PC-3 (cell line): ENCODE results near the gene LIX1L. TPM values are rescaled to one million over a fixed set of nuclear protein-coding genes. Genes with fewer than 3 reads are reported as not detected.

Experiments
- ATAC-seq: fragments of 200-7000 bp; cut with Tn5 transposase; 2 replicates; pipeline ENCODE4 v1.9.1; 2020; ENCODE audit warnings: mild to moderate bottlenecking, moderate library complexity
- BruUV-seq: library from RNA; stranded (reverse); fragments of 400-500 nt; replicated peaks from 2 replicates; lab custom pipeline; 2021; lab: Mats Ljungman, UMichigan
- CTCF ChIA-PET: fragments of 300-600 bp; sonication (Branson Sonifier 250); formaldehyde crosslinking; loops from one replicate; lab custom pipeline; 2022; ENCODE audit warnings: antibody characterized with exemption; lab: Charles Lee
- POLR2A ChIA-PET: fragments of 300-600 bp; sonication (Branson Sonifier 250); formaldehyde crosslinking; loops from one replicate; lab custom pipeline; 2022; ENCODE audit warnings: antibody characterized with exemption; ENCODE audit not compliant: unreplicated experiment; lab: Charles Lee
- DNase-seq: peaks from one replicate; pipeline ENCODE4 v3.0.0-alpha.2; 2015
- H2AFZ ChIP-seq: fragments of 300-600 bp; sonication (generic); 2 replicates; pipeline ENCODE4 v1.6.0; 2016; ENCODE audit warnings: antibody characterized with exemption, low read length
- H3F3A ChIP-seq: fragments of 300-600 bp; sonication (generic); one replicate; pipeline ENCODE4 v1.6.0; 2017; ENCODE audit warnings: antibody characterized with exemption, low read length, control low read depth, mild to moderate bottlenecking; ENCODE audit not compliant: unreplicated experiment
- H3K27ac ChIP-seq: fragments of 300-600 bp; sonication (generic); 2 replicates; pipeline ENCODE4 v1.5.1; 2016; ENCODE audit warnings: mild to moderate bottlenecking, low read length
- H3K27me3 ChIP-seq: fragments of 300-600 bp; sonication (generic); 2 replicates; pipeline ENCODE4 v1.6.1; 2016; ENCODE audit warnings: low read length, mixed read lengths
- H3K36me3 ChIP-seq: fragments of 300-600 bp; sonication (generic); 2 replicates; pipeline ENCODE4 v1.6.1; 2016; ENCODE audit warnings: low read depth, mixed run types, low read length, mixed read lengths
- H3K4me1 ChIP-seq: fragments of 300-600 bp; sonication (generic); 2 replicates; pipeline ENCODE4 v1.5.1; 2016; ENCODE audit warnings: low read length; ENCODE audit not compliant: insufficient read depth
- H3K4me2 ChIP-seq: fragments of 300-600 bp; sonication (generic); 2 replicates; pipeline ENCODE4 v1.6.0; 2016; ENCODE audit warnings: low read length
- H3K4me3 ChIP-seq: fragments of 300-600 bp; sonication (generic); 2 replicates; pipeline ENCODE4 v1.5.1; 2016; ENCODE audit warnings: mild to moderate bottlenecking, low read length, mixed read lengths
- H3K79me2 ChIP-seq: fragments of 300-600 bp; sonication (generic); 2 replicates; pipeline ENCODE4 v1.6.1; 2017; ENCODE audit warnings: low read length, mixed read lengths
- H3K9ac ChIP-seq: fragments of 300-600 bp; sonication (generic); 2 replicates; pipeline ENCODE4 v1.6.0; 2016; ENCODE audit warnings: mild to moderate bottlenecking, low read length
- H3K9me2 ChIP-seq: fragments of 300-600 bp; sonication (generic); replicated peaks from 2 replicates; pipeline ENCODE4 v1.6.1; 2016; ENCODE audit warnings: mixed run types, low read length, mixed read lengths
- H3K9me3 ChIP-seq: fragments of 300-600 bp; sonication (generic); 2 replicates; pipeline ENCODE4 v1.6.1; 2016; ENCODE audit warnings: low read length, mixed read lengths
- H4K20me1 ChIP-seq: fragments of 300-600 bp; sonication (generic); 2 replicates; pipeline ENCODE4 v1.6.1; 2016; ENCODE audit warnings: low read length, mixed read lengths
- CTCF ChIP-seq: fragments of 300-600 bp; sonication (generic); conservative IDR thresholded peaks from 2 replicates; pipeline ENCODE4 v1.5.1; 2017; ENCODE audit warnings: antibody characterized with exemption, low read depth, mild to moderate bottlenecking, low read length
- EZH2 ChIP-seq: fragments of 300-600 bp; sonication (generic); IDR thresholded peaks from one replicate; pipeline ENCODE4 v1.6.1; 2017; ENCODE audit warnings: antibody characterized with exemption, mild to moderate bottlenecking, low read length; ENCODE audit not compliant: unreplicated experiment
- EZH2phosphoT487 ChIP-seq: fragments of 300-600 bp; sonication (generic); IDR thresholded peaks from 2 replicates; pipeline ENCODE4 v1.6.1; 2018; ENCODE audit warnings: mild to moderate bottlenecking, antibody characterized with exemption, low read length, borderline replicate concordance
- intact Hi-C: fragments of 100-400 bp; cut with micrococcal nuclease; formaldehyde crosslinking; loops from 2 replicates; pipeline ENCODE4 v1.9.0; 2023
- total RNA-seq: library from RNA; depleted of rRNA; stranded (reverse); fragments of >200 nt; gene quantifications from 2 replicates; pipeline ENCODE4 v1.2.3, GENCODE V29; 2014

The LIX1L gene
- total RNA-seq, 1 experiment from 2014 or later: 12.5 TPM

- peaks cover 44% of the 10 kb centered on the region for H3K79me2 ChIP-seq
- H3K4me2 ChIP-seq: peak overlapping the region; percentile 98
- BruUV-seq: TSS peak; percentile 71
- POLR2A ChIA-PET: no interaction called here
- DNase-seq (peak; percentile 26), ATAC-seq (peak; percentile 25; the same call in 1 of the 2 replicates)
- intact Hi-C loops: loop anchor here (1.0 kb wide), 1 partner anchor 17 kb away; no protein-coding TSS in a partner anchor
- no peaks in the 10 kb centered on the region for H3K9me2 ChIP-seq
- H3K27me3 ChIP-seq: no peaks in the 10 kb centered on the region
- peaks cover 34% of the 10 kb centered on the region for H4K20me1 ChIP-seq
- no peaks in the 10 kb centered on the region for H3K9me3 ChIP-seq
- peaks cover 34% of the 10 kb centered on the region for H3K36me3 ChIP-seq
- H3K9ac ChIP-seq: peak overlapping the region; percentile 94
- peak overlapping the region; percentile 66 for H3K27ac ChIP-seq
- peak overlapping the region; percentile 98 for H2AFZ ChIP-seq
- CTCF ChIA-PET: no interaction called here
- TF ChIP-seq EZH2: no peak
- no peak for TF ChIP-seq EZH2phosphoT487
- TF ChIP-seq CTCF: no peak
- H3K4me3 ChIP-seq: peak overlapping the region; percentile 99
- peaks cover 9% of the 10 kb centered on the region for H3F3A ChIP-seq
- H3K4me1 ChIP-seq: peaks cover 42% of the 10 kb centered on the region
Observed at GRCh38 chr1:145995964-145996432, 38.2 kb upstream of the LIX1L start.

- H3K79me2 ChIP-seq: peaks cover 44% of the 10 kb centered on the region
- H3K27ac ChIP-seq: peak overlapping the region; percentile 66; the same call in 1 of the 2 replicates
- ATAC-seq (no peak), DNase-seq (no peak)
- ChIA-PET CTCF (no interaction called here), POLR2A (no interaction called here)
- peaks cover 42% of the 10 kb centered on the region for H3K4me1 ChIP-seq
- peak overlapping the region; percentile 94 for H3K9ac ChIP-seq
- peak overlapping the region; percentile 98 for H3K4me2 ChIP-seq
- peak overlapping the region; percentile 99 for H3K4me3 ChIP-seq
- H3K36me3 ChIP-seq: peaks cover 34% of the 10 kb centered on the region
- H3F3A ChIP-seq: peaks cover 9% of the 10 kb centered on the region
- no peaks in the 10 kb centered on the region for H3K9me3 ChIP-seq
- intact Hi-C loops: no loop called here
- peaks cover 34% of the 10 kb centered on the region for H4K20me1 ChIP-seq
- TF ChIP-seq CTCF (no peak), EZH2phosphoT487 (no peak), EZH2 (no peak)
- no peaks in the 10 kb centered on the region for H3K9me2 ChIP-seq
- peak overlapping the region; percentile 98; the same call in 1 of the 2 replicates for H2AFZ ChIP-seq
- H3K27me3 ChIP-seq: no peaks in the 10 kb centered on the region
- BruUV-seq: no TSS peak
Observed at GRCh38 chr1:145995148-145995881, 37.5 kb upstream of the LIX1L start.
